Subcutaneous adipose tissue (tissue), 4 donors: ENCODE measurements around the gene SNX9. TPM values are rescaled to one million over a fixed set of nuclear protein-coding genes. Genes with fewer than 3 reads are reported as not detected.

Source experiments
- CTCF ChIP-seq: fragments of 450-650 bp; IDR thresholded peaks from one replicate; pipeline ENCODE4 v1.5.1; 2016; ENCODE audit warnings: low read depth, mild to moderate bottlenecking, control low read depth, antibody characterized with exemption, moderate library complexity
- total RNA-seq, 4 donors: library from RNA; depleted of rRNA; stranded (reverse); fragments of >200 nt; gene quantifications; one replicate each; pipeline ENCODE4 v1.1.0, GENCODE V29; 2016

Gene SNX9
- total RNA-seq, 4 donors from 2014 or later: 80.6 to 113 (median 94.1) TPM

DNA sequence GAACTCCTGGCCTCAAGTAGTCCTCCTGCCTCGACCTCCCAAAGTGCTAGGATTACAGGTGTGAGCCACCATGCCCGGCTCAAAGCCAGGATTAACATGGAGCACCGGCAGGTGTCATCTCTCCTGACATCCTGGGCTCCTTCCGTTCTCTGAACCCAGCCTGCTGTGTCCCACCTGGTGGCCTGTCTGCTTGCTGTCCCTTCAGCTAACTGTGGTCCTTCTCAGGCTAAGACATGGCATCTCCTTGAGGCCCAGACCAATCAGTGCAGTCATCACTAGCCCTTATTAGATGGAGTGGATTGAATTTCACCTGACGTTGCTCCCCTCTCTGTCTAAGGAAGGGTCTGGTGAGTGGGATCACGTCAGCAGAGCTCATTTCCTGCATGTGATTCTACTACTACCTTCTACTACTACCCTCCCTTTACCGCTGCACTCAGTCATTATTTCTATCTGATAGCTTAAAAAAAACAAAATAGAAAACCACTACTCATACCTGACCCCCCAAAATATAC lies 130.6 kb downstream of the SNX9 start:
- no peak for TF ChIP-seq CTCF

GRCh38 chr6:157954150-157955117 lies 131.4 kb downstream of the SNX9 start:
- TF ChIP-seq CTCF: no peak

GRCh38 chr6:157955675-157956074 lies 132.6 kb downstream of the SNX9 start:
- TF ChIP-seq CTCF: no peak

- TF ChIP-seq CTCF: no peak
Measured at GRCh38 chr6:157956171-157956730, 133.2 kb downstream of the SNX9 start.

DNA sequence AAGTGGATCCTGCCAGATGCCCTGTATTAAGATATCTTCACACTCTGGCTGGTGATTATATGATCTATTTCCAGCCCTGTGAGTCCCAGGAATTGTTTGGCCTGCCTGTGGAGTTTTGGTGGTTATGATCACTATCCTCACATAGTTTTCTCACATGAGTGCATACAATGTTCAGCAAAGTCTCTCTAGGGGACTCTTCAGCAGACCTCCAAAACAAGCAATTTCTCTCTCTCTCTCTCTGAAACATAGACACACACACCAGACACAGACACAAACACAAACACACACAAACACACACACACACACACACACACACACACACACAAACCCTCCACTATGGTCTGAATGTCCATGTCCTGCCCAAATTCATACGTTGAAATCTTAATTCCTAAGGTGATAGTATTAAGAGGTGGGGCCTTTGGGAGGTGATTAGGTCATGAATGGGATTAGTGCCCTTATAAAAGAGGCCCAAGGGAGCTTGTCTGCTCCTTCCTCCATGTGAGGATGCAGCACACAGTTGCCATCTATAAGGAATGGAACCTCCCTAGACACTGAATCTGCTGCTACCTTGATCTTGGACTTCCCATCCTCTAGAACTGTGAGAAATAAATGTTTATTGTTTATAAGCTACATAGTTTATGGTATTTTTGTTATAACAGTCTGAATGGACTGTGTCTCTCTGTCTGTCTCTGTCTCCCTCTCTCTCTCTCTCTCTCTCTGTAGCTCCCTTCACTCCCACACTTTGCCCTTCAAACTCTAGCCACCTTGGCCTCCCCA lies 136.6 kb downstream of the SNX9 start:
- no peak for TF ChIP-seq CTCF

GRCh38 chr6:157961153-157961831 lies 138.2 kb downstream of the SNX9 start:
- no peak for TF ChIP-seq CTCF
